Peyer's patch (tissue), 4 donors: ENCODE measurements around the gene ARRDC4. TPM values are rescaled to one million over a fixed set of nuclear protein-coding genes. Genes with fewer than 3 reads are reported as not detected.

Experiments
- DNase-seq, 3 donors: peaks; one replicate each; pipeline ENCODE4 v3.0.0-alpha.2; 2017 to 2019
- H3K27ac ChIP-seq, 4 donors: fragments of 200-600 bp; sonication (generic); one replicate each; pipeline ENCODE4 v1.5.1; 2016 to 2019
- H3K27me3 ChIP-seq, 2 donors: fragments of 200-600 bp; sonication (generic); one replicate each; pipeline ENCODE4 v1.5.1; 2019
- H3K36me3 ChIP-seq, 3 donors: fragments of 200-600 bp; sonication (generic); one replicate each; pipeline ENCODE4 v1.5.1; 2016 to 2019
- H3K4me1 ChIP-seq, 4 donors: fragments of 200-600 bp; sonication (generic); one replicate each; pipeline ENCODE4 v1.5.1; 2016 to 2019
- H3K4me3 ChIP-seq, 4 donors: fragments of 200-600 bp; sonication (generic); 1 replicate in 3 of 4; 2 replicates in 1 of 4; pipeline ENCODE4 v1.5.1; 2016 to 2019; ENCODE audit warnings: mild to moderate bottlenecking in 1 of 4
- H3K9me3 ChIP-seq, 4 donors: fragments of 200-600 bp; sonication (generic); one replicate each; pipeline ENCODE4 v1.5.1; 2016 to 2019; ENCODE audit warnings: mild to moderate bottlenecking in 1 of 4
- POLR2A ChIP-seq, 2 donors: fragments of 450-650 bp; IDR thresholded peaks; one replicate each; pipeline ENCODE4 v1.5.1; 2017; ENCODE audit warnings: antibody characterized with exemption in 2 of 2, mild to moderate bottlenecking in 2 of 2, moderate library complexity in 2 of 2
- total RNA-seq, 4 donors: library from RNA; depleted of rRNA; stranded (reverse); fragments of >200 nt; gene quantifications; one replicate each; pipeline ENCODE4 v1.1.0, GENCODE V29; 2016
- TF ChIP-seq, protein P1 (sequence below), 6 experiments: fragments of 450-650 bp in 4 of 6; fragments of 200-600 bp in 2 of 6; sonication (generic) in 1 of 6; IDR thresholded peaks; one replicate each; pipeline ENCODE4 v1.5.1; 2017 to 2019; ENCODE audit warnings: antibody characterized with exemption in 6 of 6, mild to moderate bottlenecking in 3 of 6, moderate library complexity in 1 of 6

The ARRDC4 gene
- total RNA-seq, 4 donors from 2014 or later, result 28.2 to 110 (median 76.9) TPM

DNA sequence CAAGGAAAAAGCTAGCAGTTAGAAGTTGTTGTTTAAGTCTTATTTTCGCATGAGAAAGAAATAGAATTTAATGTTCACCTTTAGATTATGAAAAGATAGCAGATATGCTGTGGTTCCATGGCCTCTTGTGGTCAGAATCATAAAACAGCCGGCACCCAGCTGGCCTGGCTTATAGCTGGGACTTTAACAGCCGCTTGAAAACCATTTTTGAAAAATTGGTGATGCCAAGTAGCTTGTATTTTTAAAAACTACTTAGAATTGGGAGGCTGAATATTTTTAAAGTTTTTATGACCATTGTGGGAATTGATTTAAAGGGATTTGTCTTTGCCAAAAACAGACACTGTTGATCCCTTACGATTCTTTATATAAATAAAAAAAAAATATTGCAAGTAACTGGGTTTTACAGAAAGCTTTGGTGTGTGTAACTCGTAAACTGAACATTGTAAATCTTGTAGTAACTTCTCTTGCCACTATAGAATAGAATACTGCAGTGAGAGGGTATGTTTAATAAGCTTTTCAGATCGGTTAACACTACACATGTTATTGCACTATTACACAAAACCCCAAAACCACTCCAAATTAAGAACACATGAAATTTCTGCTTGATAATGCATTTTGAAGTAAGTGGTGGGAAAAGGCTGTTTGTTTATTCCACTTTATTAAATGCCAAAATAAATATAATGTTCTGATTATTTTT lies 6.6 kb downstream of the ARRDC4 start:
- TF ChIP-seq, protein P1, sequence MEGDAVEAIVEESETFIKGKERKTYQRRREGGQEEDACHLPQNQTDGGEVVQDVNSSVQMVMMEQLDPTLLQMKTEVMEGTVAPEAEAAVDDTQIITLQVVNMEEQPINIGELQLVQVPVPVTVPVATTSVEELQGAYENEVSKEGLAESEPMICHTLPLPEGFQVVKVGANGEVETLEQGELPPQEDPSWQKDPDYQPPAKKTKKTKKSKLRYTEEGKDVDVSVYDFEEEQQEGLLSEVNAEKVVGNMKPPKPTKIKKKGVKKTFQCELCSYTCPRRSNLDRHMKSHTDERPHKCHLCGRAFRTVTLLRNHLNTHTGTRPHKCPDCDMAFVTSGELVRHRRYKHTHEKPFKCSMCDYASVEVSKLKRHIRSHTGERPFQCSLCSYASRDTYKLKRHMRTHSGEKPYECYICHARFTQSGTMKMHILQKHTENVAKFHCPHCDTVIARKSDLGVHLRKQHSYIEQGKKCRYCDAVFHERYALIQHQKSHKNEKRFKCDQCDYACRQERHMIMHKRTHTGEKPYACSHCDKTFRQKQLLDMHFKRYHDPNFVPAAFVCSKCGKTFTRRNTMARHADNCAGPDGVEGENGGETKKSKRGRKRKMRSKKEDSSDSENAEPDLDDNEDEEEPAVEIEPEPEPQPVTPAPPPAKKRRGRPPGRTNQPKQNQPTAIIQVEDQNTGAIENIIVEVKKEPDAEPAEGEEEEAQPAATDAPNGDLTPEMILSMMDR (IDR thresholded peaks at IDR 0.05), result no peak
- TF ChIP-seq POLR2A (IDR thresholded peaks at IDR 0.05), result no peak
- H3K27me3 ChIP-seq, result no peaks in the 10 kb centered on the region
- DNase-seq, result no peak
- H3K27ac ChIP-seq, result peak overlapping the region in 1 of 4 donors; percentile 6
- no peaks in the 10 kb centered on the region for H3K9me3 ChIP-seq
- H3K4me3 ChIP-seq, result no peak overlapping the region
- peaks cover 0 to 38% (median 0%) of the 10 kb centered on the region in 3 donors for H3K36me3 ChIP-seq
- peaks cover 0 to 37% (median 0%) of the 10 kb centered on the region in 4 donors for H3K4me1 ChIP-seq

DNA sequence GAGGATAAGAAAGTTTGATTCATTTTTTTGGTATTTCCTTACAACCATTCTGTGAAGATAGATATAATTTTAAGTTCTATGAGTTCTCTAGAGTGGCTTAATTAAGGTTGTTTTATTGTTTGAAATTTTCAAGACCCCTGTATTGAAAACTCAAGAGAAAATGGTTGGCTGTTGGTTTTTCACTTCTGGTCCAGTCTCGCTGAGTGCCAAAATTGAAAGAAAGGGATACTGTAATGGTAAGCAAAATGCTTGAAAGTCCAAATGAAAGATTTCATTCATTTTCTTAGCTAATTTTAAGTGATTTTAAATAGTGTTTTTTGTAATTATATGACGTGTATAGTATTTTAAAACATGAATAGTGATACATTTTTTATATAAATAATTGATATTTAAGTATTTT lies 7.4 kb downstream of the ARRDC4 start:
- no peak overlapping the region for H3K4me3 ChIP-seq
- H3K36me3 ChIP-seq, result peaks cover 0 to 46% (median 0%) of the 10 kb centered on the region in 3 donors
- H3K27ac ChIP-seq, result no peak overlapping the region
- H3K27me3 ChIP-seq, result no peaks in the 10 kb centered on the region
- H3K9me3 ChIP-seq, result no peaks in the 10 kb centered on the region
- TF ChIP-seq, protein P1 (IDR thresholded peaks at IDR 0.05), result no peak
- no peak for TF ChIP-seq POLR2A (IDR thresholded peaks at IDR 0.05)
- DNase-seq, result no peak
- H3K4me1 ChIP-seq, result peaks cover 0 to 37% (median 0%) of the 10 kb centered on the region in 4 donors

DNA sequence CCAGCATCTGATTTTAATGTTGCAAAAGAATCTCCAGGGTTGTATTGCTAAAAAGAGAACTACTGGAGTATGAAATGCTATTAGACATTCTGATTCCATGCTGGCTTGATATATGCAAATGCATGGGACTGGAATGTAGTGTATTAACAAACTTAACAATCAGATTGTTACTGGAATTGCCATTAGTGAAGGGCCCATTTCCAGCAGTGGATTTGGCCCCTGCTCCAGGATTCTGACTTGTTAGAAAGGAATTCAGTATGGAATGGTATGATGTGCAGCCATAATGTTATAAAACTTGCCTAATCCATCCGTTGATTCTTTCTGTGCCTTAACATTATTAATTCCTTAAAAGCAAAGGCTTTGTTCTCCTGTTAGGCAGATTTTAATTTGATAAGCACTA lies 7.9 kb downstream of the ARRDC4 start:
- Histone ChIP-seq H3K4me3 (no peak overlapping the region), H3K4me1 (peaks cover 0 to 37% (median 0%) of the 10 kb centered on the region in 4 donors), H3K27me3 (no peaks in the 10 kb centered on the region), H3K9me3 (no peaks in the 10 kb centered on the region), H3K27ac (no peak overlapping the region), H3K36me3 (peaks cover 0 to 51% (median 0%) of the 10 kb centered on the region in 3 donors)
- TF ChIP-seq, protein P1 (IDR thresholded peaks at IDR 0.05), result no peak
- no peak for TF ChIP-seq POLR2A (IDR thresholded peaks at IDR 0.05)
- DNase-seq, result no peak

DNA sequence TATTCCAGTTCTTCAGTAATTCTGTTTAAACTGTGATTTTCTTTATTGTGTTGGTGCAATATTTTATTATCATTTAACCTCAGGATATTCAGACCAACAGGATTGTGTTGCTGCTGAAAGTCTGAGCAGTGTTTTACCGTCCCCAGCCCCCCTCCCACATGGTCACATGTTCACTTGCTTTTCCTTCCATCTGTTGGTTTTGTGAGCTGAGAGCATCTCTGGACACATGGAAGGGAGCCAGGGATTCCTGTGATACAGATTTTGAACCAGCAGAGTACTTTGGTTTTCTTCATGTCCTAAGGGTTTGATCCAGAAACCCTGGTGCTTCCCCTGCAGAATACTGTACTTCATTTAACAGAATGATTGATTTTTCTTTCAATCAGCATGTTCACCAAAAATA lies 11.9 kb downstream of the ARRDC4 start:
- H3K36me3 ChIP-seq, result peaks cover 0 to 62% (median 0%) of the 10 kb centered on the region in 3 donors
- no peaks in the 10 kb centered on the region for H3K9me3 ChIP-seq
- H3K4me1 ChIP-seq, result peaks cover 0 to 3% (median 0%) of the 10 kb centered on the region in 4 donors
- no peak overlapping the region for H3K27ac ChIP-seq
- DNase-seq, result no peak
- no peak for TF ChIP-seq POLR2A (IDR thresholded peaks at IDR 0.05)
- TF ChIP-seq, protein P1 (IDR thresholded peaks at IDR 0.05), result no peak
- H3K4me3 ChIP-seq, result no peak overlapping the region
- no peaks in the 10 kb centered on the region for H3K27me3 ChIP-seq

DNA sequence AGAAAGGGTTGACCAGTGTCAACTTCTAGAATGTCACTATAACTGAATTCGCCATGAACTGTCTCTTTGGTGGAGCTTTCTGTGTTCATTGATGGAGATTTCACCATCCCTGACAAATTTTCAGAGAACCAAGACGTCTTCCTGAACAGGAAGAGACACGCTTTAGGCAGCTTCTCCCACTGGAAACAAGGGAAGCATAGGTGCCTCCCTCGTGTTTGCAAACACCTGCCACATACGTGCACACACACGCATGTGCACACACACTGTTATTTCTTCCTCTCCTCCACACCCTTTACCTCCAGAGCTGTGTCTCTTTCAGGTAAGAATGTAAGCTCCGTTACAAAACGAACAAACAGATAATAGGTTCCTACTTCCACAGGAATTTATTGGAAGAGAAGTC lies 15.6 kb downstream of the ARRDC4 start:
- no peaks in the 10 kb centered on the region for H3K9me3 ChIP-seq
- no peak overlapping the region for H3K27ac ChIP-seq
- H3K27me3 ChIP-seq, result no peaks in the 10 kb centered on the region
- H3K36me3 ChIP-seq, result peaks cover 0 to 34% (median 0%) of the 10 kb centered on the region in 3 donors
- H3K4me1 ChIP-seq, result no peaks in the 10 kb centered on the region
- DNase-seq, result no peak
- no peak overlapping the region for H3K4me3 ChIP-seq
- TF ChIP-seq, protein P1 (IDR thresholded peaks at IDR 0.05), result no peak
- no peak for TF ChIP-seq POLR2A (IDR thresholded peaks at IDR 0.05)
